Activated CD4-positive, alpha-beta T cell treated with anti-CD3 and anti-CD28 coated beads for 1 hour (primary cell): ENCODE measurements around the gene PFKFB3.
"Not testable (repeated sequence)": the region's sequence is repeated elsewhere in the genome, so short reads cannot be mapped to it uniquely, and the experiment has no call there.

Experiments used
- DNase-seq: peaks from one replicate; pipeline ENCODE4 v3.0.0-alpha.2; 2020

The PFKFB3 gene

GRCh38 chr10:6203331-6204062 lies 765 bp downstream of the PFKFB3 start:
- peak; percentile 38 for DNase-seq

GRCh38 chr10:6204063-6204340 lies 1.3 kb downstream of the PFKFB3 start:
- peak; percentile 41 for DNase-seq

- DNase-seq, result no peak
Observed at GRCh38 chr10:6204341-6205191, 1.8 kb downstream of the PFKFB3 start.

GRCh38 chr10:6206486-6206885 lies 3.8 kb downstream of the PFKFB3 start:
- not testable (repeated sequence) for DNase-seq

DNA sequence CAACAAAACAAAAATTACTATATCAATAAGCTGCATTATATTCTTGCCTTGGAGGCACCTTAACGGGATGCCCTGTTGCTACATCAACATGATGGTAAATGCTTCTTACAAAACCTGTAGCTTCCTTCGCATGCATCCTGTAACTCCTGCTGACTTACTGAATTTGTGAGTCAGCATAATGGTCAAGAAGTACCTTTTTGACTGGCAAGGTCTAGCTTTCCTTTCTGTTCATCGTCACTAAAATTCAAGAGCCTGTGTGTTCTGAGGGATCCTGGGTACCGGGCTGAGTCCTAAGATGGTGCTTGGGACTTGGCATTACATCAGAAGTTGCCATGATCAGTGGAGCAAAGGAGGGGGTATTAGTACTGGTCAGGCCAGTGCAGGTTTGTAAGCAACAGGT lies 4.9 kb downstream of the PFKFB3 start:
- no peak for DNase-seq

DNA sequence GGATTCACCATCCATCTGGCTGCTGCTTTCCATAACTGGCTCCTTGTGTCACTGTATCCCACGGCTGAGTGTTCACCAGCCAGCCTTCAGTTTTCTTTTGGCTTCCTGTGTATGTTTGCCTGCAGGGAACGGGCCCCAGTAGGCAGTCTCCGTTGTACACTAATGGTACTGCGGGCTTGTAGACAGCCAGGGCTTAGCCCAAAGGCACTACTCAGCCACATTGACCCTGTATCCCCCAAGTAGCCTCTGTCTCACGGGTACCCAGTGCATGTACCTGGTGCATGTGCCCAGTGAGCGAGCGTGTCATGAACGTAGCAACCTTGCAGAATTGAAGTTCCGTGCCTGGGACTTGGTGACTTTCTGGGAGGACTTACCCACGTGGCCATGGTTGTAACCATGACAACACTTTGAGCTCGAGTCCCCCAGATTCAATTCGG lies 6.1 kb downstream of the PFKFB3 start:
- no peak for DNase-seq

DNA sequence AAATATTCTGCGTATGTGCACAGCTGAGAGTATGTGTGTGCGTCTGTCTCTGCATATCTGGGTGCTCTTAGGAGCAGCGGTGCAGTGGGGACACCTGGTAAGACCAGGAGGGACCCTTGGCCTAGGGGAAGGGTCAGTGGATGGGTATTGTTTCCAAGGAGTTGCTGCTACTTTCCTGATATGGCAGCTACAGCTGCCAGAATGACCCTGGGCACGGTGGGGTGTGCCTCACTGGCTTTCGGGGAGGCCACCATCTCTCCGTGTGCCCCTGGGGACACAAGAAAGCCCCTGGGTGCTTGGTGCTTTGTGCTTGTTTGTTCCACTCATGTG lies 8.6 kb downstream of the PFKFB3 start:
- no peak for DNase-seq

DNA sequence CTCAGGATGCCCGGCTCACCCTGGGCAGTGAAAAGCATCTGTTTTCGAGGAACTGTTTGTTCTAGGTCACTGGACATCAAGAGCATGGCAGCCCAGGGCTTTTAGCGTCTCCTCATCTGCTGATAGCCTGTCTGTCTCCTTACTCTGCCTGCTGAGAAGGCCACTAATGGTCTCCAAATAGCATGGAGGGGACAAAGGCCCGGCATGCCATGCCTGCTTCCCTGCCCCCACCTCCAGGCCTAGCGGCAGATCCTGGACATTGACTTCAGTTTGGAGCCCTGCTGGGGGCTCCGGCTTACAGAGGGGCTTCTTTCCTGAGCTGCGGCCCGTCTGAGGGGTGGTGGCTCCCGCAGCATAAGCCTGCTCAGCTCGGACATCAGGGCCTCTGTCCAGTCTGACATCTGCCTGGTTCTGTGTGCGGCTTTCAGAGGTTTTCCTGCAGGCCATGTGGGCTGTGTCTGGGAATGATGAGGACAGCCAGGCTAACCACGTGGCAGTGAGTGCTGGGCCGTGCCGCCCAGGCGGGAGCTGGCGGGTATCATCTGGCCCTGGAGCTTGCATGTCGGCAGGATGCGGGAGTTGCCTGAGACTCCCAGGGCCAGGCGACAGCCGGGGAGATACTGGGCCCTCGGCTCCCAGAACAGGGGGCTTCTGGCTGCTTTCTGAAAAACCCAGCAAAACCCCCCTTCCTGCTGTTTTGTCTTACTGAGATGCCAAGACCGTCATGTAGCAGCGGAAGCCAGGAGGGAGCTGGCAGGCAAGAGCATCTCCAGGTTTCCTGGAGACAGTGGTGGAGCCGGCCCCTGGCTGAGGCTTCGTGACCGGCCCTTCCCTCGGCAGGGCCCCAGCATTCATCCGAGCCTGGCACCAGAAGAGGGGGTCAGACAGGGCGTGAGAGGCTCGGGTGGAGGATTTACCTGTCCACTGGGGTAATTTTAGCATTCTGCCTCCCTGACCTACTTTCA lies 9.2 kb downstream of the PFKFB3 start:
- DNase-seq, result no peak

- no peak for DNase-seq
Observed at GRCh38 chr10:6212806-6213205, 10.1 kb downstream of the PFKFB3 start.

DNA sequence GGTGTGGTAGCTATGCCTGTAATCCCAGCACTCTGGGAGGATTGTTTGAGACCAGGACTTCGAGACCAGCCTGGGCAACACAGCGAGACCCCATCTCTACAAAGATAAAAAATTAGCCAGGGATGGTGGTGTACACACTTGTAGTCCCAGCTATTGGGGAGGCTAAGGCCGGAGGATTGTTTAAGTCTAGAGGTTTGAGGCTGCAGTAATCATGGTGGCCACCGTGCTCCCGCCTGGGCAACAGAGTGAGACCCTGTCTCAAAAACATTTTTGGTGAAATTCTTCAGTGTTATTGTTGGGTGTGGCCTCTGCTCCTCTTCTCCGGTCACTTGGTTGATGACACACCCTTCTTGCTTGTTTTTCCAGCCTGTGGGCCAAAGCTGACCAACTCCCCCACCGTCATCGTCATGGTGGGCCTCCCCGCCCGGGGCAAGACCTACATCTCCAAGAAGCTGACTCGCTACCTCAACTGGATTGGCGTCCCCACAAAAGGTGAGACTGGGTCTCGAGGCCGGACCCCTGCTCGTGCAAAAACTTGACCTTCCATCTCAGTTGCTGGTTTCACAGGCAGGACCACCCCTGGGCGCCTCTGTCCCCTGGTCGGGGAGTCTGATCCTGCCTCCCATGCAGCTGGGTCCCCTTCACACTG lies 10.6 kb downstream of the PFKFB3 start:
- no peak for DNase-seq

GRCh38 chr10:6213908-6214307 lies 11.2 kb downstream of the PFKFB3 start:
- no peak for DNase-seq

GRCh38 chr10:6214612-6215011 lies 11.9 kb downstream of the PFKFB3 start:
- DNase-seq, result no peak

DNA sequence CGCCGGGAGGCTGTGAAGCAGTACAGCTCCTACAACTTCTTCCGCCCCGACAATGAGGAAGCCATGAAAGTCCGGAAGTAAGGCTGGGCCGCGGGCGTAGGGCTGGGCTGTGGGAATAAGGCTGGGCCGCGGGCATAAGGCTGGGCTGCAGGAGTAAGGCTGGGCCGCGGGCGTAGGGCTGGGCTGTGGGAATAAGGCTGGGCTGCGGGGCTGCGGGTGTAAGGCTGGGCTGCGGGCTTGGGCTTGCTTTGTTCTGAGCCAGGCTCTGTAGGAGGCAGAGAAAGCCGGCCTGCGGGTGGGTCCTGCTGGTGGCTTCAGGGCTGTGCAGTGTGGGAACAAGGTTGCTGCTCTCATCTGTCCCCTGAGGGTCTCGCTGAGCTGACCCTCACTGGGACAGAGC lies 12.5 kb downstream of the PFKFB3 start:
- no peak for DNase-seq

DNA sequence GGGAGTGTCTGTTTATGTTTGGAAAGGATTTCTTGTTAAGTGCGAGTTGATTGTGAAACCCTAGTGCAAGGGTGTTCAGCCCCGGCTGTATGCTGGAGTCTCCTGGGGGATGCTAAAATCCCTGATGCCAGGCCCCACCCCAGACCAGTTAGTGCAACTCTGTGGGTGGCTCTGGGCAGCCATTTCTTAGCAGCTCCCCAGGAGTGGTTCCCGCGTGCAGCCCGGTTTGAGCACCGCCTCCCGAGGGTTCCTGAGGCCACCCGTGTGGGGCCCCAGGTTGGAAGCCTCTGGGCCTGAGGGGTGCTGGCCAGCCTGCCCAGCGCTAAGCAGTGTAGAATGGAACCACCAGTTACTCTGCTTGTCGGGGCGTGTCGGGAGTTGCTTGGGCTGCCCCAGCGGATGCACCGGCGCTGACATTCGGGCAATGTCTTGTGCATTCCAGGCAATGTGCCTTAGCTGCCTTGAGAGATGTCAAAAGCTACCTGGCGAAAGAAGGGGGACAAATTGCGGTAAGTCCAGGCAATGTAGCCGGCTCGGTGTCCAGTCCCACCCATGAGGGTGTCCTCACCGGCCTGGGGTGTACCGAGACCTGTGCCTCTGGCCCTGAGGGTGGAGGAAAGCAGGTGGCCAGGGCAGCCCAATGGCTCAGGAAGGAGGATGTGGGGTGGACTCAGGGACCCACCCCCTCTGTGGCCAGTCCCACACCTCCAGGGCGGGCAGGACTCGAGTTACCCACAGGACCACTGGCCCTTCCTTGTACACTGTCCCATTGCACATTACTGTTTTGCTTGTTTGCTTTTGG lies 13.2 kb downstream of the PFKFB3 start:
- DNase-seq, result no peak

DNA sequence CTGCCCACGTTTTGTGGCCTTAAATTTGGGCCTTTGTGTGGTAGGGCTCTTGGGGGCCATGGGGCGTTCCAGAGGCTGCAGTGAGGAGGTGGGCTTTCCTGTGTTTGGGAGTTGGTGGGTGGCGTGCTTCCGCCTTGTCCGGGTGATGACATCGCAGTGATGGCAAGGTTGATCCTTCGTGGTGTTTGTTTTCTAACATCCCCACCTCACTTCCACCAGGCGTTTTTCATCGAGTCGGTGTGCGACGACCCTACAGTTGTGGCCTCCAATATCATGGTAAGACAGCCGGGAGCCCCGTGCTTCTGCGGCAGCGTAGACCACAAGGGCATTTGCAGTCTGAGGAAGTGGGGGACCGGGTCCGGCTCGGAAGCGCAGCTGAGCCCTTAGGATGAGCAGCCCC lies 14.2 kb downstream of the PFKFB3 start:
- DNase-seq, result no peak

GRCh38 chr10:6217611-6218010 lies 14.9 kb downstream of the PFKFB3 start:
- no peak for DNase-seq

DNA sequence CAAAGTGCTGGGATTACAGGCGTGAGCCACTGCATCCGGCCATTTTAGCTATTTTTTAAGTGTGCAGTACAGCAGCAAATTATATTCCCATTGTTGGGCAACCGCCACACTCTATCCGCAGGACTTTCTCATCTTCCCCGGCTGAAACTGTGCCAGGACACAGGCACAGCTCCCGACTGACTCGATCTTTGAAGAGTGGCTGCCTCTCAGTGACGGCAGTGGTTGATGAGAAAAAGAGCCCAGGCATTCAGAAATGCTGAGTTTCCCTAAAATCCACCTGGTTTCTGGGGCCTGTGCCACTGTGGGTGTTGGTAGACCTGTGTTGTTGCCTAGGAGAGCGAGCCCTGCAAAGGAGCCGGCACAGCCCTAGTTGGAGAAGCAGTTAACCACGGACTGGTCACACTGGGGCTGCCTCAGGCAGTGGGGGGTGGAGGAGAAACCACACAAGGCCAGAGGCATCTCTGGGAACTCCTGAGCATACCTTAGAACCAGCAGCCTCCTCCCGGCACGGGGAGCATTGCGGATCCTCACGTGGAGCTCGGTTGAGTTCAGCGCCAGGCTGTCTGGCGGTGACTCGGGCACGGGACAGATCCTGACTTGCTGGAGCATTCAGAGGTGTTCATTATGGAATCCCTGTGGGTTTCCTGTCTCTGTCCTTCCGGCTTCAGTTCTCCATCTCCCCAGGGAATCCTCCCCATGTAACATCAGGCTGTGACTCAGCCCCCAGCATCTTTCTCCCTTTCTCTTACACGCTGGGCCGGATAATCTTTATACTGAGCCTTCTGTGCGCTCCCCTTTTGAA lies 16.2 kb downstream of the PFKFB3 start:
- no peak for DNase-seq

- DNase-seq, result no peak
Observed at GRCh38 chr10:6219494-6219836, 16.7 kb downstream of the PFKFB3 start.

DNA sequence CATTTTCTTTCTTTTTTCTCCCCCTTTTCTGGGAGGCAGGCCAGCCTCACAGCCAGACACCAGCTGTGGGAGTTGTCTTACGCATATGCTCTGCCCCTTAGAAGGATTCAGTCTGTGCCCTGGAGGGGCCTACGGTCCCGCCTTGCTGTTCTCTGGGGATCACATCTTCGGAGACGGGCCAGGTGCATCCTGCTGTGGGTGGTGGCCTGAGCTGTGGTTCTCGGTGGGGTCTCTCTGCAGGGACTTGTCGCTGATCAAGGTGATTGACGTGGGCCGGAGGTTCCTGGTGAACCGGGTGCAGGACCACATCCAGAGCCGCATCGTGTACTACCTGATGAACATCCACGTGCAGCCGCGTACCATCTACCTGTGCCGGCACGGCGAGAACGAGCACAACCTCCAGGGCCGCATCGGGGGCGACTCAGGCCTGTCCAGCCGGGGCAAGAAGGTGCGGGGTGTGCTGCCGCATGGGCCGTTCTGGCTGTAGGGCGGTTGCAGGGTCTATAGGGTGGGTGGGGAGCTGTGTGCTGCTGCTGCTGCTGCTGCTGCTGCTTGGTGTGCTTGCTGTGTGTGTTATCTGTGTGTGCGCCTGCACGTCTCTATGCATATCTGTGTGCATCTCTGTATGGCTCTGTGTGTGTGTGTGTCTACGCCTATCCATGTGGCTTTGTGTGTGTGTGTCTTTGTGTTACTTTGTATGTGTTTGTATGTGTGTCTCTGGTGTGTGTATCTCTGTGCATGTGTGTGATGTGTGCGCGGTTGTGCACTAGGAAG lies 17.9 kb downstream of the PFKFB3 start:
- no peak for DNase-seq

DNA sequence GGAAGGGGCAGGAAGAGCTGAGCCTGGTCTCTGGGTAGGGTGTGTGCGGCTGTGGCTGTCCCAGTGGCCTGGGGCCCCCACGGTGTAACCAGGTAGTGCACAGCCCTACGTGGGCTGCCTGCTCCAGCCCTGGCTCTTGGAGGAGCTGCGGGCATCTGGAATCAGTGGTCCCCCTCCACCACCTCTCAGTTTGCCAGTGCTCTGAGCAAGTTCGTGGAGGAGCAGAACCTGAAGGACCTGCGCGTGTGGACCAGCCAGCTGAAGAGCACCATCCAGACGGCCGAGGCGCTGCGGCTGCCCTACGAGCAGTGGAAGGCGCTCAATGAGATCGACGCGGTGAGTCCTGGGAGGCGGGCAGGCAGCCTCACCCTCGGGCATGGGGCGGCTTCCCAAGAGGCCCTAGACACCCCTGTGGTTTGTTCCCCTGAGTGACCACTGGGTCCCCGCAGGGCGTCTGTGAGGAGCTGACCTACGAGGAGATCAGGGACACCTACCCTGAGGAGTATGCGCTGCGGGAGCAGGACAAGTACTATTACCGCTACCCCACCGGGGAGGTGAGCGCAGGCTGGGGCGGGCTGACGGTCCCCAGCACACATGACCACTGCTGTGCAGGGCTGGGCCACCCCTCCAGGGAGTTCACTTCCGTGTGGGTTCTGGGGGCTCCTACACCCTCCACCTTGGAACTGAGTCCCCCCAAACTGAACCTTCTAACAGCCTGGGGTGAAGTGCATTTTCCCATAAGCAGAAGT lies 18.6 kb downstream of the PFKFB3 start:
- DNase-seq, result no peak
